ENCODE measurements around the gene BLOC1S4. TPM values are rescaled to one million over a fixed set of nuclear protein-coding genes. Genes with fewer than 3 reads are reported as not detected.

BLOC1S4 gene
- total RNA-seq, 2 donors from 2014 or later, result 18.8 to 26.5 TPM

DNA sequence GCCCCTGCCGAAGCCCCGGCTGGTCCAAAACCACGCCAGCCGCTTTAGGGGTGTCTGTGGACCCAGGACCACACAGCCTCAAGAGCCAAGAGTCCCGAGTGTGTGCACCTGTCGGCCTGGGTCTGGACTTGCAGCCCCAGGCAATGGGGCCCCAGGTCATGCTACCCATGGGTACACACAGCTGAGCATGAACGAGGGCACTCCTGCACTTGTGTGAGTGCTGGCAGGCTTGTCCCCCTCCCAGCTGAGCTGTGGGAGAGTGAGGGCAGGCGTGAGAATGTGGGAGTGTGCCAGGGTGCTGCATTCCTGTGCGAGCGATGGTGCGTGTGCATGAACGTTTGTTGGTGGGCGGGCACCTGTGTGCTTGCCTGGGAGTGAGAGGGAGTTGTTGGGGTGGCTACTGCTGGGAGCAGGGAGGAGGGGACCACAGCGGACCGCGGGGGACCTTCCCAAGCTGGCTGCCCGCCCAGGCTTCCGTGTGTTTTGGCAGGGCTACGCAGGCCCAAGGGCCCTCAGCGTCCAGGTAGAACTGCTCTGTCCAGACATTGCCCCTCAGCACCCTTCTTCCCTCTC, 30.8 kb downstream of the BLOC1S4 start:
- H3K9me3 Mint-ChIP-seq, result peaks cover 2% of the 10 kb centered on the region
- no peak for DNase-seq
- peaks cover 10% of the 10 kb centered on the region for H3K4me1 Mint-ChIP-seq
- Histone ChIP-seq H3K4me1 (ENCODE audit: control insufficient read depth, insufficient read depth, low read length) (no peaks in the 10 kb centered on the region), H3K27ac (ENCODE audit: low read depth, low read length) (no peak overlapping the region), H3K9ac (ENCODE audit: extremely low read depth, low read length, poor library complexity, severe bottlenecking) (no peak overlapping the region), H3K27me3 (ENCODE audit: control insufficient read depth, insufficient read depth, low read length, poor library complexity, severe bottlenecking) (no peaks in the 10 kb centered on the region), H3K36me3 (ENCODE audit: control insufficient read depth, insufficient read depth, low read length) (no peaks in the 10 kb centered on the region), H3K4me3 (ENCODE audit: low read length) (no peak overlapping the region), H3K9me3 (ENCODE audit: control insufficient read depth, low read length) (no peaks in the 10 kb centered on the region)
- TF ChIP-seq, protein P1, sequence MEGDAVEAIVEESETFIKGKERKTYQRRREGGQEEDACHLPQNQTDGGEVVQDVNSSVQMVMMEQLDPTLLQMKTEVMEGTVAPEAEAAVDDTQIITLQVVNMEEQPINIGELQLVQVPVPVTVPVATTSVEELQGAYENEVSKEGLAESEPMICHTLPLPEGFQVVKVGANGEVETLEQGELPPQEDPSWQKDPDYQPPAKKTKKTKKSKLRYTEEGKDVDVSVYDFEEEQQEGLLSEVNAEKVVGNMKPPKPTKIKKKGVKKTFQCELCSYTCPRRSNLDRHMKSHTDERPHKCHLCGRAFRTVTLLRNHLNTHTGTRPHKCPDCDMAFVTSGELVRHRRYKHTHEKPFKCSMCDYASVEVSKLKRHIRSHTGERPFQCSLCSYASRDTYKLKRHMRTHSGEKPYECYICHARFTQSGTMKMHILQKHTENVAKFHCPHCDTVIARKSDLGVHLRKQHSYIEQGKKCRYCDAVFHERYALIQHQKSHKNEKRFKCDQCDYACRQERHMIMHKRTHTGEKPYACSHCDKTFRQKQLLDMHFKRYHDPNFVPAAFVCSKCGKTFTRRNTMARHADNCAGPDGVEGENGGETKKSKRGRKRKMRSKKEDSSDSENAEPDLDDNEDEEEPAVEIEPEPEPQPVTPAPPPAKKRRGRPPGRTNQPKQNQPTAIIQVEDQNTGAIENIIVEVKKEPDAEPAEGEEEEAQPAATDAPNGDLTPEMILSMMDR (conservative IDR thresholded peaks at IDR 0.05), result no peak
- 92% methylated on average over 10 to 20 of the region's 20 CpGs for WGBS, 2 experiments (ENCODE audit: insufficient coverage in 1 of 2, insufficient read length in 1 of 2)
- no peak overlapping the region for H3K27ac Mint-ChIP-seq
- H3K4me3 Mint-ChIP-seq, result no peak overlapping the region
- H3K36me3 Mint-ChIP-seq (ENCODE audit: low read depth), result no peaks in the 10 kb centered on the region
- H3K27me3 Mint-ChIP-seq (ENCODE audit: insufficient read depth), result peaks cover 4% of the 10 kb centered on the region

DNA sequence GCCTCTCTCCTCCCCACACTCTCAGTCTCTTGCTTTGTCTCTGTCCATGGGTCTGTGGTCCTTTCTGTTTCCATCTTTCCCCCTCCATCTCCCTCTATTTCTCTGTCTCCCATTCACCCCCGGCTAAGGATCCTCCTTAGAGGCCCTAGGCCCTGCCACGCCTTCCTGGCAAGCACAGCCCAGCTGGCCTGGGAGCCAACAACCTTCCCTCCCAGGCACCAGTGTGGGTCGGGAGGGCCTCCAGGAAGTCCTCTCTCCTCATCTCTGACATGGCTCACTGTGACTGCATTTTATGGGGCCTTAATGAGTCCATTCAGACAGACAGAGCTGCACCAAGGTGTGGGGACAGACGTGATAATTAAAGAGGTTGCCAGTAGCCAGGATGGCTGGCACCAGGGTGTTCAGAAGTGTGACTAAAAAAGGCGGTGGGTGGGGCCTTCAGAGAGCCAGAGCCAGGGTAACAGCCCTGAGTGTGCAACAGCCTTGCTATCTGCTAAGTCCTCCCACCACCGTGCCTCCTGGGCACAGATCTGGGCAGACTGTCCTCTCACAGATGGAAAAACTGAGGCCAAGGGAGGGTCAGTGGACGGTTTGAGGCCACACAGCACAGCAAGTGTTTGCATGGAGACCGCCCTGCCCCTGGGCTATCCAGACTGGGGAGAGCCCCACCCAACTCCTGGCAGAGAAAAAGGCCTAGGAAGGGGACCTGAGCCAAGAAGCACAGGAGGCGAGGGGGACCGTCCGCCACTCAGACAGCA, 31.5 kb downstream of the BLOC1S4 start:
- no peak overlapping the region for H3K27ac ChIP-seq (ENCODE audit: low read depth, low read length)
- H3K36me3 ChIP-seq (ENCODE audit: control insufficient read depth, insufficient read depth, low read length), result no peaks in the 10 kb centered on the region
- H3K4me3 ChIP-seq (ENCODE audit: low read length), result no peak overlapping the region
- Mint-ChIP-seq H3K27me3 (ENCODE audit: insufficient read depth) (peaks cover 4% of the 10 kb centered on the region), H3K27ac (no peak overlapping the region), H3K4me3 (no peak overlapping the region), H3K36me3 (ENCODE audit: low read depth) (no peaks in the 10 kb centered on the region), H3K4me1 (peaks cover 11% of the 10 kb centered on the region), H3K9me3 (peaks cover 2% of the 10 kb centered on the region)
- no peak overlapping the region for H3K9ac ChIP-seq (ENCODE audit: extremely low read depth, low read length, poor library complexity, severe bottlenecking)
- TF ChIP-seq, protein P1 (conservative IDR thresholded peaks at IDR 0.05), result no peak
- WGBS, 2 experiments (ENCODE audit: insufficient coverage in 1 of 2, insufficient read length in 1 of 2), result 90 to 92% methylated on average over 8 to 11 of the region's 11 CpGs
- H3K27me3 ChIP-seq (ENCODE audit: control insufficient read depth, insufficient read depth, low read length, poor library complexity, severe bottlenecking), result no peaks in the 10 kb centered on the region
- DNase-seq, result no peak
- H3K4me1 ChIP-seq (ENCODE audit: control insufficient read depth, insufficient read depth, low read length), result no peaks in the 10 kb centered on the region
- no peaks in the 10 kb centered on the region for H3K9me3 ChIP-seq (ENCODE audit: control insufficient read depth, low read length)

DNA sequence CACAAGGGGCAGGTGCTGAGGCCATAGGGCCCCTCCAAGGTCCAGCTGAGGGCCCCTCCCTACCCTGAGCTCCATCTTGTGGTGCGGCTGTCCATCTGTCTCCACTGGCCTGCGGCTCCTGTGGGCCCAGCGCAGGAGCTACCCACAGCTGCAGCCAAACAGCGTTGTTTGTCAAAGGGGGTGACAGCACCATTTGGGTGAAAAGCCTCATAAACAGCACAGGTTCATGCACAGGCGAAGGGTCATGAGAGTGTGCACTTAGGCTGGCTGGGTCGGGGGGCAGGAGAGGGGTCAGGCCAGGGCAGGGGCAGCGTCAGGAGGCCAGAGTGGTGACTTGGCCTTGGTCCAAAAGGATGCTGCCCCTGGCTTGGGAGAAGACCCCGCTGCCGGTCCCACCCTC, 32.3 kb downstream of the BLOC1S4 start:
- H3K36me3 Mint-ChIP-seq (ENCODE audit: low read depth), result no peaks in the 10 kb centered on the region
- no peaks in the 10 kb centered on the region for H3K36me3 ChIP-seq (ENCODE audit: control insufficient read depth, insufficient read depth, low read length)
- H3K27me3 ChIP-seq (ENCODE audit: control insufficient read depth, insufficient read depth, low read length, poor library complexity, severe bottlenecking), result no peaks in the 10 kb centered on the region
- 93 to 96% methylated on average over 5 to 9 of the region's 9 CpGs for WGBS, 2 experiments (ENCODE audit: insufficient coverage in 1 of 2, insufficient read length in 1 of 2)
- no peaks in the 10 kb centered on the region for H3K4me1 ChIP-seq (ENCODE audit: control insufficient read depth, insufficient read depth, low read length)
- H3K9me3 ChIP-seq (ENCODE audit: control insufficient read depth, low read length), result no peaks in the 10 kb centered on the region
- DNase-seq, result no peak
- H3K27ac ChIP-seq (ENCODE audit: low read depth, low read length), result no peak overlapping the region
- TF ChIP-seq, protein P1 (conservative IDR thresholded peaks at IDR 0.05), result no peak
- peaks cover 14% of the 10 kb centered on the region for H3K4me1 Mint-ChIP-seq
- H3K27ac Mint-ChIP-seq, result no peak overlapping the region
- peaks cover 4% of the 10 kb centered on the region for H3K27me3 Mint-ChIP-seq (ENCODE audit: insufficient read depth)
- H3K9me3 Mint-ChIP-seq, result peaks cover 2% of the 10 kb centered on the region
- no peak overlapping the region for H3K9ac ChIP-seq (ENCODE audit: extremely low read depth, low read length, poor library complexity, severe bottlenecking)
- H3K4me3 Mint-ChIP-seq, result no peak overlapping the region
- H3K4me3 ChIP-seq (ENCODE audit: low read length), result no peak overlapping the region

Data from endodermal cell (in vitro differentiated cells).